Stimulated activated CD8-positive, alpha-beta memory T cell treated with anti-CD3 and anti-CD28 coated beads, Interleukin-4, amount 100 ng/mL, for 4 hours (primary cell): ENCODE data around the gene TNRC18.
"Not testable (repeated sequence)": the region's sequence is repeated elsewhere in the genome, so short reads cannot be mapped to it uniquely, and the experiment has no call there.

ENCODE experiments used
- DNase-seq, 2 donors: peaks; one replicate each; pipeline ENCODE4 v3.0.0-alpha.2; 2020; ENCODE audit warnings: low read depth in 2 of 2, low spot score in 1 of 2

The TNRC18 gene

GRCh38 chr7:5295039-5296014 lies 128.3 kb downstream of the TNRC18 start:
- no peak for DNase-seq

DNA sequence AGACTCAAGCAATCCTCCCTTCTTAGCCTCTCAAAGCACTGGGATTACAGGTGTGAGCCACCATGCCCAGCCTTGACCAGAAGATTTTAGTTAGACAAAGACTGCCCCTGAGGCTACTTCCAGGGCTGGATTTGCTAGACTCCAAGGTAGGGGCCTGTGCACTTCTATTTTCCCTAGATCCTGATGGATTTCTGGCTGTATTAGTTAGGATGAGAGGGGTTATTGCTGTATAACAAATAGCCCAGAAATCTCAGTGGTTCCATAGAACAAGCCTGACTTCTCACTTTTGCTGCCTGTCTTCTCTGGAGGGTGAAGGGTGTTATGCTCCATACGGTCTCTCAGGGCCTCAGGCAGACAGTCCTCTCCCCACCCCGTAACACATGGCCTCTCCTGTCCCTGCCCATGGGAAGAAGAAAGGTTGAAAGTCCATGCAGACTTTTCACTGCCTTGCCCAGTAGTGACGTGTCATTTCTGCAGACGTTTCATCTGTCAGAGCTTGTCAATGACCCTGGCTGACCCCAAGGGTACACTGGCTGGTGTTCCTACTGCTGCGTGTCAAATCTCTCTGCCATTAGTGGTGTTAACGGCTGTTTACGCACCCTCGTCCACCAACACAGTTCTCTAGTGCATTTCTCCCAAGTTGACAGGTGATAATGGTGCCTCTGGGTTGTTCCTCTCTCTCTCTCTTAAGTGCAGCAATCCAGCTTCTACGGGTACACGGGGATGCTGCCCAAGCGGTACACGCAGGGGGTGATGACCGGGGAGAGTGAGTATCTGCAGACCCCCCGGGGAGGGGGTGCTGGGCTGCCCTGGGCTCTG lies 129.3 kb downstream of the TNRC18 start:
- no peak for DNase-seq

- DNase-seq = not testable (repeated sequence)
These were observed 131.8 kb downstream of the TNRC18 start for GRCh38 chr7:5291711-5292335.

DNA sequence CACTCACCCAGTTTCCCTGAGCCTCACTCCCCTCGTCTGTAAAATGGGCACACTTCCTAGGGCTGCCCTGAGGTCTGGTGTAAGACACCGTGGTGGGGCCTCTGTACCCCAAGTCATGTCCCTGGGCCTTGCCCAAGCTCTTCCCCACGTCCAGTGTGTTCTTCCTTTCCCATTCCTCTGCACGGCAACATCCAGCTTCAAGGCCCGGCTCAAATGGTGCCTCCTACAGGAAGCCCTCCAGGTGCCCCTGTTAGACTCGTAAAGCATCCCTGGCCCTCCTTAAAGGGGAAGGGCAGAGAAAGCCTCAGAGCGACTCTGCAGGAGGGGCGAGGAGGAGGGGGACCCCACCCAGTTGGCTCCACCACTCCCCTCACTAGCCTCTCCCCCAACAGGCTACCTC lies 132.3 kb downstream of the TNRC18 start:
- no peak for DNase-seq

DNA sequence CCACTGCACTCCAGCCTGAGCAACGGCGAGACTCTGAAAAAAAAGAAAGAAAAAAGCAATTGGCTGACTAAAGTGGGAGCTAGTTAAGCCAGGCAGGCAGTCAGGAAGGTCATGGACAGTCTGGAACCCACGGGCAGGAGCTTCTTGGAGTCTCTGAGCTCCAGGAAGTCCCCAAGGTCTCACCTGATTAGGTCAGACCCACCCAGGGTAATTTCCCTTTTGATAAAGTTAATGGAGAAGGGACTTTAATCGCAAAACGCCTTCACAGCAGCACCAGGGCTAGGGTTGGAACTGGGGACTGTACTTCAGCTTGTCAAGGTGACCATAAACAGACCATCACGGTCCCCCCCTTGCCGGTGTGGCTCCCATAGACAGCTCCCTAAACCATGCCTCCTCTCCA lies 134.3 kb downstream of the TNRC18 start:
- no peak for DNase-seq

DNA sequence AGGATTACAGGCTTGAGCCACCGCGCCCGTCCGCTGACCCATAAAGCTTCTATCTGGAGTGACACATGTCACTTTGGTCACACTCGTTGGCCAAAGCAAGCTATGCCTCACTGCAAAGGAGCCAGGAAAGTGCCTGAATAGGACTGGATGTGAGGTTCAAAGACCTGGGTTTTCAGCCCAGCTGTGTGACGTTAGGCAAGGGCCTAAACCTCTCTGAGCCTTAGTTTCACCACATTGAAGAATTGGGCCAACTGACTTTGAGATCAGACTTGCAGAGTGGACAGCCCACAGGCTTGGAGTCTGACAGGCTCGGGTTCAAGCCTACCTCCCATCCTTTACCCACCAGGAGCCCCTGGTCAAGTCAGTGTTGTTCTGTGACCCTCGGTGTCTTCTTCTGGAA lies 135.1 kb downstream of the TNRC18 start:
- not testable (repeated sequence) for DNase-seq

- DNase-seq = no peak
These were observed 135.8 kb downstream of the TNRC18 start for GRCh38 chr7:5287802-5288201.

GRCh38 chr7:5287373-5287772 lies 136.3 kb downstream of the TNRC18 start:
- DNase-seq = not testable (repeated sequence)

DNA sequence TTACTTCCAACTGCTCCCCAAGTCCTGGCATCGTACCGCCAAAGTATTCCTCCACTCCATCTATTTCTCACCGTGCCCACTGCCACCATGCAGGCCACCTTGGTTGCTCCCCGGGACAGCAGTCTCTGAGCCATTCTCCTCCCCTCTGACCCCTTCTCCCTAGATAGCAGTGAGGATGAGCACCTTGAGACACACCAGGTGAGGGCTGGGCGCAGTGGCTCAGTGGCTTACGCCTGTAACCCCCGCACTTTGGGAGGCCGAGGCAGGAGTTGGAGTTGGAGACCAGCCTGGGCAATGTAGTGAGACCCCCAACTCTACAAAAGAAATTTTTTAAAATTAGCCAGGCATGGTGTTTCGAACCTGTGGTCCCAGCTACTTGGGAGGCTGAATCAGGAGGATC lies 136.7 kb downstream of the TNRC18 start:
- no peak for DNase-seq

DNA sequence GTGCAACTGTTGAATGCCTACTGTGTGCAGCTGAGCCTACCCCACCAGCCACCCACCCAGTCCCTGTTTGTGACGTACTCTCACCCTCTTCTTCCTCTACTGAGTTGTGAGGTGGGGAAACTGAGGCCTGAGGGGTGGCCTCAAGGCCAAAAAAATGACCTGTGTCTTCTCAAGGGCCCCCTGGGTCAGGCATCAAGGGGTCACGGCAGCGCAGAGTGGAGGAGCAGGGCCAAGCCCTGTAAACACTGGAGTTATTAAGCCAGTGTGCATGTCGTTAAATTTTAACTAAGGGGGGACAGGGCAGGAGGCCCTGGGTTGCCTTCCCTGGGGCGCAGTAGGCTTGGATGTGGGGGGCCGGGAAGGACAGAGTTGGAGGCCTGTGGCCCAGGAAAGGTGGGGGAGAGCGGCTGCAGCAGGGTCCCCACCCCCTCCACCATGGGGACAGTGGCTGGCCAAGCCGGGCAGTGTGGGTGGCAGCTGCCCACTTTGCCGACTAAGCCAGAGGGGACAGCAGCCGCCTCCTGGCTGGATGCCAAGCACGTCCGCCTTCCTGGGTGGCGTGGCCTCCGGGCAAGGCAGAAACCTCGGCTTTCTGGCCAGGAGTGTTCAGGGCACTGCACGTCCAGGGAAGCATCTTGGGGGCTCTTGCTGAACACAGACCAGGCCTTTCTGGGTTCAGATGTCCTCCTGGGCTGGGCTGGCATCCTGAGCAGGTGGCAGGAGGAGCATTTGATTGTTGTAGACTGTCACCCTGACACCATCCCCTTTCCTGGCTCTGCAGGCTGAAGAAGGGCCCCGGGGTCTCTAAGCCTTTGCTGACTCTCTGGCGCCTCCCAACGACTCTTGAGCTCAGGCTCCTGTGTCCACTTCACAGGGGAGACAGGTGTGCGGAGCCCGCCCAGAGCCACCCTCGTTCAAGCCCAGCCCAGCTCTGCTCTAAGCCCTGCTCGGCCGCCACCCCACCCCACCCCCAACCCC lies 139.0 kb downstream of the TNRC18 start:
- DNase-seq = no peak

DNA sequence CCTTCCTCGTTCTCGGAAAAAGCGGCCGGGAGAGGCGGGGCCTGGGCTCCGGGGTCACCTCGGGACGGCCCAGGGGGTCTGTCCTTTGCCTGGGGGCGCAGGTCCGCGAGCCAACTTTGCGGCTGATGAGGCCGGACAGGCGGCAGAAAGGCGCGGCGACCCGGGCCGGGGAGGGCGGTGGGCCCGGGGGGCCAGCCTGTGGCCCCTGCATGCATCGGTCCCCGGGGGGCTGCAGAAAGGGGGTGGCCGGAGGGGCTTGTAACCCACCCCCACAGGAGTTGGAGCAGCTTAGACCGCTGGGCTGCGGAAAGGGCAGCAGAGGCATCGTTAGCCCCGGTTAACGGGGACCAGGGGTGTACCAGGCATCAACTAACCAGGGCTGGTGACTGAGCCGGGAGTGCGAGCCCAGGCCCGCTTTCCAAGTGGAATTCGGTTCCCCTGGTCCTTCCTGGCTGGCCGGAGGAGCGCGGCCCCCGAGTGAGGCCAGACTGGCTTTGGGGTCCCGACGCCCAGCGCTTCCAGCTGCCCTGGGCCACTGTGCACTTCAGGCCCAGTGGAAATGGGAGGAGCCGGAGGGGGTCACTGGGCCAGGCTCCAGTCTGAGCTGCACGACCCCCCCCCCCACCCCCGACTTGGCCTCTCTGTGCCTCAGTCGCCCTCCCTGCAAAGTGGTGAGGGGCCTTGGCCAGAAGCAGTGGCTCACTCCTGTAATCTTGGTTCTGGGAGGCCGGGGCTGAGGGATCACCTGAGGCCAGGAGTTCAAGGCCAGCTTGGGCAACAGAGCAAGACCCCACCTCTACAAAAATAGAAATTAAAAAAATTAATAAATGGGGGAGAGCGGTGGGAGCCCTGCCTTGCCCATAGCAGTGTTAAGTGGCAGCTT lies 140.0 kb downstream of the TNRC18 start:
- no peak for DNase-seq

DNA sequence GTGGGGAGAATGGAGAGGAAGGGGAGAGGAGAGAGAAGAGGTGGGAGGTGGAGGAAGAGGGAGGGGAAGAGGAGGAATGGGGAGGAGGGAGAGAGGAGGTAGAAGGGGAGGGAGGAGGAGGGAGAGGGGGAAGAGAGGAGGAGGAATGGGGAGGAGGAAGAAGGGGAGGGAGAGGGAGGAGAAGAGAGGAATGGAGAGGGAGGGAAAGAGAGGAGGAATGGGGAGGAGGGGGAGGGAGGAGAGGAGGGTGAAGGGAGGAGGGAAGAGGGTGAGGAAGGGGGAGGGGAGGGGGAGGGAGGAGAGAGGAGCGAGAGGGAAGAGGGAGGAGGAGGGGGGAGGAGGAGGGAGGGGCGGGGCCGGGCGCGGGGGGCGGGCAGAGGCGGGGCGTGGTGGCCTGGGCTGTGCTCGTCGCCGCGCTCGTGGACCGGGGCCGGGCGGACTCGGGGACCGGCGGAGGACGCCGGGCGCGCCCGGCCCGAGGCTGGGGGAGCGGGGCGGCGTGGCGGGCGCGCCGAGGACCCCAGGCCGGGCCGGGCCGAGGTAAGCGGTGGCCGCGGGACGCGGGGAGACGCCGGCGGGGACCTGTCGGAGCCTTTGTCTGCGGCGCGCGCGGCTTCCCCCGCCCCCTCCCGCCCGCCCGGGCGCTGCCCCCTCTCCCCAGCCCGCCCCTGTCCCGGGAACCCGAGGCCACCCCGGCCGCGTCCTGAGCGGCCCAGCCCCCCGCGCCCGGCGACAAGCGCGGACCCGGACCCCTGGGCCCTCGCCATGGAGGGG lies 140.9 kb downstream of the TNRC18 start, which contains the start of gene SLC29A4:
SLC29A4 (plus strand) TSS at position 401 of the 774 bp plus-strand sequence. CDS start 4,874 bp downstream, outside the sequence.
- DNase-seq = no peak

GRCh38 chr7:5281598-5282500 lies 141.8 kb downstream of the TNRC18 start:
- DNase-seq = not testable (repeated sequence)

DNA sequence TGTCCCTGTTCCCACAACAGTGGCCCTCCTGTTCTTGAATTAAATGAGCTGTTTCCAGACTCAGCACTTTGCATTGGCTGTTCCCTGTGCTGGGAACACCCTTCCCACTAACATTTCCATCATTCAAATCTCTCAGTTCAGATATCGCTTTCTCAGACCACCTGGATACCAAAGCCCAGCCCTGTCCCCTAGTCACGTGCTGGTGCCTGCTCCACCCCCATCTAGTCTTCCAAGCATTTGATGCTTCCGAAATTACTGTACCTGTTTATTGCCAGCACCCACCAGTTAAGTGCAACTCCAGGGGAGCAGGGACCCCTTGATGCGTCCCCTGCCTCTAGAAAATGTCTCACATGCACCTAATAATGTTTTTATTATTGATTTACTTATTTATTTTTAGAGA lies 143.9 kb downstream of the TNRC18 start:
- no peak for DNase-seq

DNA sequence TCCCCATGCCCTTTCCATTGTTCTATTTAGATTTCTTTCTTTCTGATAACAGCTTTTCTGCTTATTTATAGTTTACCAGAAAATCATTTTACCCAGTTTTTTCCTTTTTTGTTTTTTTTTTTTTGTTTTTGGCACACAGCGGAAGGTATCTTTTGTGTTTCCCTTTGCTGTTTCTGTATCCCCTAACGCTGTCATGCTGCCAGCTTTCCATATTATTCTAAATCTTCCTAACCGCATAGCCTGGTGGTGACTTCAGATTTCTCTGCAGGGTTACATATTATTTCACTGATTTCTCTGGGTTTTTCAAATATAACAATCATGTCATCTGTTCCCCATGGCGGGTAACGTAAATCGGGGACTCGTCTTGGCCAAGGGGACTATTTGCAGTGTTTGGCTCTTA lies 144.9 kb downstream of the TNRC18 start:
- DNase-seq = no peak

- no peak for DNase-seq
These were observed 147.0 kb downstream of the TNRC18 start for GRCh38 chr7:5276611-5277010.

GRCh38 chr7:5276123-5276522 lies 147.5 kb downstream of the TNRC18 start:
- not testable (repeated sequence) for DNase-seq
